WI38 (cell line): ENCODE data around the gene CHD1L.
"Not testable (repeated sequence)": the region's sequence is repeated elsewhere in the genome, so short reads cannot be mapped to it uniquely, and the experiment has no call there.

Experiments
- H3K4me3 ChIP-seq: 2 replicates; pipeline ENCODE4 v1.5.1; 2011; ENCODE audit warnings: low read depth, mild to moderate bottlenecking, control low read depth, low read length
- TF ChIP-seq, protein P1 (sequence below): IDR thresholded peaks from 2 replicates; pipeline ENCODE4 v1.5.1; 2012; ENCODE audit warnings: low read depth, mild to moderate bottlenecking, control low read depth, low read length

The CHD1L gene

DNA sequence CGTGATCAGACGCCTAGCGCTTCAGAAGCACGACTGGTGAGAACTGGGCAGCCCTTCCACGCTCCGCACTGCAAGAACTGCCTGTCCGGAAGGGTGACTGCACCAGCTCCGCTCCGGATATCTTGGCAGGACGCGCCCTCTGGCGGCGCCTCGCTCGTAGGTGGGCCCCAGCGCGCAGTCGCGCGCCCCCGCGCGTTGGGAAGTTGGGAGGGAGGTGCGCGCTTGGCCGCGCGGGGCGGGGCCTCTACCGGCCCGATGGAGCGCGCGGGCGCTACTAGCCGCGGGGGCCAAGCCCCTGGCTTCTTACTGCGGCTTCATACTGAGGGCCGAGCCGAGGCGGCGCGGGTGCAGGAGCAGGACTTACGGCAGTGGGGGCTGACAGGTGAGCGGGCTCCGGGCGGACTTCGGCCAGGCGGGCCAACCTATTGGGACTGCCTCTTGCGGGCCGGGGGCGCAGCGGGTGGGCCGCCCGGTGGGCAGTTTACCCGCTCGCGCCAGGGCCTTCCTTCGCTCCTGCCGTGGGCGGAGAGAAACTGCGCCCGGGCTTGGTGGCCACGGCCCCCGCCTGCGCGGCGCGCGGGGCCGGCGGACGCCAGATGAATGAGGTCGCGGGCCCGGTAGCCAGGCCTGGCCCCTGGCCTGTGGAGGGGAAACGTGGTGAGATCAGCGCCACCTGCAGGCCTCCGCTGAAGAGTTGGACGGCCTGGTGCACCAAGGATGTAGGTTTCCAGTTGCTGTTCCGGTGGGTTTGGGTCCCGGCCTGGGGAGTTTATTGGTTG, at the start of gene CHD1L:
TSS of gene CHD1L (plus strand) at position 236 of the 779 bp plus-strand sequence. CDS start at position 256, 20 bp downstream.
- peak within 1 kb of the TSS; percentile 89 for H3K4me3 ChIP-seq
- TF ChIP-seq, protein P1, sequence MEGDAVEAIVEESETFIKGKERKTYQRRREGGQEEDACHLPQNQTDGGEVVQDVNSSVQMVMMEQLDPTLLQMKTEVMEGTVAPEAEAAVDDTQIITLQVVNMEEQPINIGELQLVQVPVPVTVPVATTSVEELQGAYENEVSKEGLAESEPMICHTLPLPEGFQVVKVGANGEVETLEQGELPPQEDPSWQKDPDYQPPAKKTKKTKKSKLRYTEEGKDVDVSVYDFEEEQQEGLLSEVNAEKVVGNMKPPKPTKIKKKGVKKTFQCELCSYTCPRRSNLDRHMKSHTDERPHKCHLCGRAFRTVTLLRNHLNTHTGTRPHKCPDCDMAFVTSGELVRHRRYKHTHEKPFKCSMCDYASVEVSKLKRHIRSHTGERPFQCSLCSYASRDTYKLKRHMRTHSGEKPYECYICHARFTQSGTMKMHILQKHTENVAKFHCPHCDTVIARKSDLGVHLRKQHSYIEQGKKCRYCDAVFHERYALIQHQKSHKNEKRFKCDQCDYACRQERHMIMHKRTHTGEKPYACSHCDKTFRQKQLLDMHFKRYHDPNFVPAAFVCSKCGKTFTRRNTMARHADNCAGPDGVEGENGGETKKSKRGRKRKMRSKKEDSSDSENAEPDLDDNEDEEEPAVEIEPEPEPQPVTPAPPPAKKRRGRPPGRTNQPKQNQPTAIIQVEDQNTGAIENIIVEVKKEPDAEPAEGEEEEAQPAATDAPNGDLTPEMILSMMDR: peak; percentile 73

GRCh38 chr1:147197324-147197723, 45.2 kb upstream of the CHD1L start:
- H3K4me3 ChIP-seq: not testable (repeated sequence)

DNA sequence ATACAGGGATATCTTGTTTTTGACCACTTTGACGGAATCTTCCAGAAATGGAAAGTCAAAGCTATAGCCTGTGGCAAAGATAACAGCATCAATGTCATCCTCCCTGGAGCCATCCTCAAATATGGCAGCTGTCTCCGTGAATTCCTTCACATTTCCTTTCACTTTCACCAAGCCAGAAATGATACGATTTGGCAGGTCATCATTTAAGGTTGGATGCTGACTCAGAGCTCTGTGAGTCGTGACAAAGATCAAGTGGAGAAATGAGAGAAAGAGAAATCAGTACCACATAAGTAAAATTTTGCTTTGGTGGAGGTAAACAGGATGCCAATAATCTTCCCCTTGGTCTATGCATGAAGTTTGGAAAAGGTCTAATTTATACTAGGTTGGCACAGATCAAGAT, 41.2 kb upstream of the CHD1L start:
- H3K4me3 ChIP-seq: no peak overlapping the region
- TF ChIP-seq, protein P1: no peak

- TF ChIP-seq, protein P1: no peak
- no peak overlapping the region for H3K4me3 ChIP-seq
These were observed 40.7 kb upstream of the CHD1L start for GRCh38 chr1:147201786-147202185.

DNA sequence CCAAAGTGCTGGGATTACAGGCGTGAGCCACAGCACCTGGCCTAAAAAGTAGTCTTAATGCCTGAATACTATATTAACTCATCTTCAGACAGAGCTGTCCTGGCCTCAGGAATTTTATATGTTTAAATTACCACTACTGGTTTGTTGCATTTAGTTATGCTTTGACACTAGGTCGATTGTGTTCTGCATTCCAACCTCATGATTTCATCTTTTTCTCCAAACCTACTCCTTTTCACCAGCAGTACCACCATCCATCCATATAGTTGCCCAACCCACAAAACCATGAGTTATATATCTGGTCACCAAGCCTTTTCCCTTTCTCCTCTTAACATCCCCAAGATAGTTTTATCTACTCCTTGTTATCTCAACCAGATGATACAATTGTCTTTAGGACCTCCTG, 39.9 kb upstream of the CHD1L start:
- H3K4me3 ChIP-seq: no peak overlapping the region
- TF ChIP-seq, protein P1: no peak

- H3K4me3 ChIP-seq: no peak overlapping the region
- TF ChIP-seq, protein P1: no peak
These were observed 38.4 kb upstream of the CHD1L start for GRCh38 chr1:147204080-147204479.

GRCh38 chr1:147207192-147207591, 35.3 kb upstream of the CHD1L start:
- H3K4me3 ChIP-seq: no peak overlapping the region
- TF ChIP-seq, protein P1: no peak

GRCh38 chr1:147208619-147209018, 33.9 kb upstream of the CHD1L start:
- TF ChIP-seq, protein P1: no peak
- no peak overlapping the region for H3K4me3 ChIP-seq
